Testis (tissue), 2 donors: Measurements from ENCODE around the gene PEX6.

Source experiments
- POLR2A ChIP-seq: fragments of 450-650 bp; IDR thresholded peaks from one replicate; pipeline ENCODE4 v1.6.1; 2017; ENCODE audit warnings: antibody characterized with exemption, mild to moderate bottlenecking, moderate library complexity
- TF ChIP-seq, protein P1 (sequence below), 3 experiments: fragments of 450-650 bp in 2 of 3; fragments of 200-600 bp in 1 of 3; sonication (generic) in 1 of 3; IDR thresholded peaks; one replicate each; pipeline ENCODE4 v1.5.1; 2016 to 2019; ENCODE audit warnings: antibody characterized with exemption in 3 of 3, mild to moderate bottlenecking in 2 of 3, moderate library complexity in 1 of 3

DNA sequence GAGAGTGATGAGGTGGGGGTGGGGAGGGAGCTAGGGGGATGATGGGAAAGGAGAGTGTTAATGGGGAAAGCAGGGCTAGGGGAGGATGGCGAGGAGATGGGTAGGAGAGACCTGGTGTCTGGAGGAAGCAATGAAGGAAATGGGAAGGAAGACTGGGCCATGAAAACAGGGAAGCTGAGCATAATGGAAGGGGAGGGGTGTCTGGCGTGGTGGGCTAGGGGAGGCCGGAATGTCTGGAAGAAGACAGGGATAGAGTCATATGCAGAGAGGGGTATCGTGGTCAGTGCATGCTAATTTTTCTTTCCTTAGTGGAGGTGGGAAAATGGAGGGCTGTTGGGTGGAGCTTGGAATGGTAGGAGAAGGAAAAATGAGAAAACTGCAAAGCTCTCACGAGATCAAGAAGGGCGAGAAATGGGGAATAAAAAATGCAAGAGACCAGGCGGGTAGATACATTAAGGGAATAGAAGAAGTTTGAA is 35.5 kb upstream of the PEX6 start:
- TF ChIP-seq, protein P1, sequence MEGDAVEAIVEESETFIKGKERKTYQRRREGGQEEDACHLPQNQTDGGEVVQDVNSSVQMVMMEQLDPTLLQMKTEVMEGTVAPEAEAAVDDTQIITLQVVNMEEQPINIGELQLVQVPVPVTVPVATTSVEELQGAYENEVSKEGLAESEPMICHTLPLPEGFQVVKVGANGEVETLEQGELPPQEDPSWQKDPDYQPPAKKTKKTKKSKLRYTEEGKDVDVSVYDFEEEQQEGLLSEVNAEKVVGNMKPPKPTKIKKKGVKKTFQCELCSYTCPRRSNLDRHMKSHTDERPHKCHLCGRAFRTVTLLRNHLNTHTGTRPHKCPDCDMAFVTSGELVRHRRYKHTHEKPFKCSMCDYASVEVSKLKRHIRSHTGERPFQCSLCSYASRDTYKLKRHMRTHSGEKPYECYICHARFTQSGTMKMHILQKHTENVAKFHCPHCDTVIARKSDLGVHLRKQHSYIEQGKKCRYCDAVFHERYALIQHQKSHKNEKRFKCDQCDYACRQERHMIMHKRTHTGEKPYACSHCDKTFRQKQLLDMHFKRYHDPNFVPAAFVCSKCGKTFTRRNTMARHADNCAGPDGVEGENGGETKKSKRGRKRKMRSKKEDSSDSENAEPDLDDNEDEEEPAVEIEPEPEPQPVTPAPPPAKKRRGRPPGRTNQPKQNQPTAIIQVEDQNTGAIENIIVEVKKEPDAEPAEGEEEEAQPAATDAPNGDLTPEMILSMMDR (IDR thresholded peaks at IDR 0.05): no peak
- no peak for TF ChIP-seq POLR2A
